HepG2 (cell line): ENCODE results near the gene GLUD1. TPM values are rescaled to one million over a fixed set of nuclear protein-coding genes. Genes with fewer than 3 reads are reported as not detected.

Experiments used
- ARNTL ChIP-seq: sonication (generic); formaldehyde crosslinking; IDR thresholded peaks from 2 replicates; pipeline ENCODE4 v1.4.0; 2020; ENCODE audit warnings: mild to moderate bottlenecking, missing genetic modification reagents
- CBX5 ChIP-seq: sonication (generic); formaldehyde crosslinking; IDR thresholded peaks from 2 replicates; pipeline ENCODE4 v1.4.0; 2020; ENCODE audit warnings: missing genetic modification reagents, borderline replicate concordance
- CEBPB ChIP-seq: IDR thresholded peaks from 2 replicates; pipeline ENCODE4 v1.6.1; 2011; ENCODE audit warnings: low read depth, low read length, improper control_type of control experiment, borderline replicate concordance
- CREB1 ChIP-seq, 2 experiments: fragments of 450-650 bp in 1 of 2; IDR thresholded peaks; 2 replicates each; pipeline ENCODE4 v1.6.1; 2016 to 2017; ENCODE audit warnings: control low read depth in 1 of 2, mild to moderate bottlenecking in 1 of 2, missing compliant biosample characterization in 1 of 2, missing genetic modification characterization in 1 of 2
- ELF1 ChIP-seq: sonication (generic); formaldehyde crosslinking; IDR thresholded peaks from 2 replicates; pipeline ENCODE4 v1.4.0; 2020; ENCODE audit warnings: missing genetic modification reagents
- ELK4 ChIP-seq: sonication (generic); formaldehyde crosslinking; IDR thresholded peaks from 2 replicates; pipeline ENCODE4 v1.9.0; 2021; ENCODE audit warnings: missing genetic modification reagents, borderline replicate concordance
- FOXO1 ChIP-seq: sonication (generic); formaldehyde crosslinking; IDR thresholded peaks from 2 replicates; pipeline ENCODE4 v1.4.0; 2020; ENCODE audit warnings: missing genetic modification reagents
- GABPB1 ChIP-seq: IDR thresholded peaks from 2 replicates; pipeline ENCODE4 v1.6.1; 2016; ENCODE audit warnings: mild to moderate bottlenecking, missing genetic modification reagents, moderate library complexity, missing compliant biosample characterization
- HDAC6 ChIP-seq: fragments of 200-600 bp; sonication (generic); IDR thresholded peaks from 2 replicates; pipeline ENCODE4 v1.7.0; 2017; ENCODE audit warnings: mild to moderate bottlenecking, antibody characterized with exemption, low read length, low read depth
- HMGA1 ChIP-seq: sonication (generic); formaldehyde crosslinking; conservative IDR thresholded peaks from 2 replicates; pipeline ENCODE4 v1.4.0; 2020; ENCODE audit warnings: missing genetic modification reagents
- HNRNPL ChIP-seq: fragments of 200-400 bp; formaldehyde crosslinking; IDR thresholded peaks from 2 replicates; pipeline ENCODE4 v1.6.1; 2017; ENCODE audit warnings: mild to moderate bottlenecking, low read depth, low read length
- IKZF4 ChIP-seq: sonication (generic); formaldehyde crosslinking; IDR thresholded peaks from 2 replicates; pipeline ENCODE4 v1.5.1; 2020; ENCODE audit warnings: borderline replicate concordance, mild to moderate bottlenecking, low read depth, missing genetic modification reagents; ENCODE audit errors: not compliant biosample characterization
- JDP2 ChIP-seq: sonication (generic); formaldehyde crosslinking; IDR thresholded peaks from 2 replicates; pipeline ENCODE4 v1.8.1; 2022; ENCODE audit warnings: missing genetic modification reagents, borderline replicate concordance
- KDM5A ChIP-seq: fragments of 200-600 bp; sonication (generic); IDR thresholded peaks from 2 replicates; pipeline ENCODE4 v1.7.0; 2018; ENCODE audit warnings: antibody characterized with exemption, mild to moderate bottlenecking, low read length, borderline replicate concordance
- KLF11 ChIP-seq: IDR thresholded peaks from 2 replicates; pipeline ENCODE4 v1.6.1; 2016; ENCODE audit warnings: missing compliant biosample characterization
- KLF13 ChIP-seq: sonication (generic); formaldehyde crosslinking; IDR thresholded peaks from 2 replicates; pipeline ENCODE4 v1.4.0; 2020; ENCODE audit warnings: mild to moderate bottlenecking, missing genetic modification reagents
- MAFF ChIP-seq: IDR thresholded peaks from 2 replicates; pipeline ENCODE4 v1.6.1; 2011; ENCODE audit warnings: low read depth, low read length, improper control_type of control experiment
- MAFG ChIP-seq: sonication (generic); formaldehyde crosslinking; IDR thresholded peaks from 2 replicates; pipeline ENCODE4 v1.5.1; 2020; ENCODE audit warnings: mild to moderate bottlenecking, missing genetic modification reagents
- NFKBIZ ChIP-seq: IDR thresholded peaks from 2 replicates; pipeline ENCODE4 v1.6.1; 2018; ENCODE audit warnings: missing genetic modification reagents, missing compliant biosample characterization
- PPARG ChIP-seq: conservative IDR thresholded peaks from 2 replicates; pipeline ENCODE4 v1.6.1; 2016; ENCODE audit warnings: missing biosample characterization, missing genetic modification reagents
- SNRNP70 ChIP-seq: fragments of 200-400 bp; formaldehyde crosslinking; IDR thresholded peaks from 2 replicates; pipeline ENCODE4 v1.6.1; 2017; ENCODE audit warnings: mild to moderate bottlenecking, low read depth, low read length, moderate library complexity
- ZMYM3 ChIP-seq: sonication (generic); formaldehyde crosslinking; IDR thresholded peaks from 2 replicates; pipeline ENCODE4 v1.5.1; 2020; ENCODE audit warnings: mild to moderate bottlenecking, missing genetic modification reagents
- ZNF253 ChIP-seq: sonication (generic); formaldehyde crosslinking; IDR thresholded peaks from 2 replicates; pipeline ENCODE4 v1.8.0; 2022; ENCODE audit warnings: mild to moderate bottlenecking, missing genetic modification reagents, borderline replicate concordance
- ZNF30 ChIP-seq: sonication (generic); formaldehyde crosslinking; IDR thresholded peaks from 2 replicates; pipeline ENCODE4 v1.5.0; 2020; ENCODE audit warnings: mild to moderate bottlenecking, missing genetic modification reagents
- ZNF501 ChIP-seq: sonication (generic); formaldehyde crosslinking; IDR thresholded peaks from 2 replicates; pipeline ENCODE4 v1.5.1; 2020; ENCODE audit warnings: mild to moderate bottlenecking, moderate library complexity, missing genetic modification reagents
- ZNF570 ChIP-seq: sonication (generic); formaldehyde crosslinking; IDR thresholded peaks from 2 replicates; pipeline ENCODE4 v1.4.0; 2020; ENCODE audit warnings: mild to moderate bottlenecking, missing genetic modification reagents, borderline replicate concordance
- ZNF772 ChIP-seq: sonication (generic); formaldehyde crosslinking; IDR thresholded peaks from 2 replicates; pipeline ENCODE4 v1.5.0; 2020; ENCODE audit warnings: mild to moderate bottlenecking, missing genetic modification reagents
- ZSCAN20 ChIP-seq: sonication (generic); formaldehyde crosslinking; IDR thresholded peaks from 2 replicates; pipeline ENCODE4 v1.4.0; 2020; ENCODE audit warnings: missing genetic modification reagents, mild to moderate bottlenecking, borderline replicate concordance
- polyA plus RNA-seq, 8 experiments: library from polyadenylated mRNA; depleted of rRNA in 3 of 8; stranded (reverse) in 7 of 8; unstranded in 1 of 8; fragments of >200 nt; fragmentation: Illumina TruSeq in 4 of 8; extraction: Trizol in 4 of 8; gene quantifications; 2 replicates each; pipeline versions ENCODE4 v1.2.1 to v1.2.3, GENCODE V29; 2011 to 2016; ENCODE audit warnings: low read depth in 4 of 8, missing spikeins in 1 of 8, mixed read lengths in 1 of 8; ENCODE audit not compliant: insufficient read depth in 1 of 8
- total RNA-seq, 5 experiments: library from RNA; depleted of rRNA; stranded (reverse); fragments of >200 nt; fragmentation: Illumina TruSeq; extraction: Trizol; gene quantifications; 2 replicates each; pipeline ENCODE4 v1.2.3, GENCODE V29; 2016; ENCODE audit warnings: low read depth in 1 of 5
- TF ChIP-seq, protein P1 (sequence below): sonication (generic); formaldehyde crosslinking; IDR thresholded peaks from 2 replicates; pipeline ENCODE4 v1.4.0; 2020; ENCODE audit warnings: missing genetic modification reagents, borderline replicate concordance

The GLUD1 gene
- total and polyA plus RNA-seq, 2 of the 13 experiments (the other 11 are each of a cell fraction or from before 2014, with no cell fraction given), result 301 to 798 TPM

GRCh38 chr10:87095236-87095945, 748 bp upstream of the GLUD1 start (continued):
- TF ChIP-seq GABPB1 (CRISPR knock-in tag) (peak; percentile 81), ELF1 (CRISPR knock-in tag) (no peak), HNRNPL (no peak; the same call in 1 of the 2 replicates), PPARG (peak; percentile 39; the same call in 1 of the 2 replicates), ZMYM3 (CRISPR knock-in tag) (peak; percentile 35; the same call in 1 of the 2 replicates), ZSCAN20 (peak; percentile 58; the same call in 1 of the 2 replicates), HMGA1 (no peak), NFKBIZ (CRISPR knock-in tag) (0 out of 2 replicates have a peak, but pooled peaks have one; percentile 65), MAFF (no peak), JDP2 (CRISPR knock-in tag) (no peak), KLF11 (CRISPR knock-in tag) (no peak), ZNF30 (CRISPR knock-in tag) (no peak; the same call in 1 of the 2 replicates), HDAC6 (no peak), CREB1 (IDR thresholded peaks at IDR 0.05) (no peak), CREB1 (CRISPR knock-in tag; IDR thresholded peaks at IDR 0.05) (no peak), KDM5A (no peak), ZNF772 (CRISPR knock-in tag) (peak; percentile 94; the same call in 1 of the 2 replicates), ELK4 (CRISPR knock-in tag) (no peak), ZNF570 (no peak), ZNF501 (CRISPR knock-in tag) (peak; percentile 83), ARNTL (CRISPR knock-in tag) (peak; percentile 65), MAFG (CRISPR knock-in tag) (peak; percentile 22; the same call in 1 of the 2 replicates), IKZF4 (CRISPR knock-in tag) (peak; percentile 82), CBX5 (peak; percentile 66; the same call in 1 of the 2 replicates), SNRNP70 (no peak), CEBPB (no peak), ZNF253 (CRISPR knock-in tag) (no peak), FOXO1 (CRISPR knock-in tag) (0 out of 2 replicates have a peak, but pooled peaks have one; percentile 27), KLF13 (CRISPR knock-in tag) (peak; percentile 62; the same call in 1 of the 2 replicates)
- TF ChIP-seq, protein P1, sequence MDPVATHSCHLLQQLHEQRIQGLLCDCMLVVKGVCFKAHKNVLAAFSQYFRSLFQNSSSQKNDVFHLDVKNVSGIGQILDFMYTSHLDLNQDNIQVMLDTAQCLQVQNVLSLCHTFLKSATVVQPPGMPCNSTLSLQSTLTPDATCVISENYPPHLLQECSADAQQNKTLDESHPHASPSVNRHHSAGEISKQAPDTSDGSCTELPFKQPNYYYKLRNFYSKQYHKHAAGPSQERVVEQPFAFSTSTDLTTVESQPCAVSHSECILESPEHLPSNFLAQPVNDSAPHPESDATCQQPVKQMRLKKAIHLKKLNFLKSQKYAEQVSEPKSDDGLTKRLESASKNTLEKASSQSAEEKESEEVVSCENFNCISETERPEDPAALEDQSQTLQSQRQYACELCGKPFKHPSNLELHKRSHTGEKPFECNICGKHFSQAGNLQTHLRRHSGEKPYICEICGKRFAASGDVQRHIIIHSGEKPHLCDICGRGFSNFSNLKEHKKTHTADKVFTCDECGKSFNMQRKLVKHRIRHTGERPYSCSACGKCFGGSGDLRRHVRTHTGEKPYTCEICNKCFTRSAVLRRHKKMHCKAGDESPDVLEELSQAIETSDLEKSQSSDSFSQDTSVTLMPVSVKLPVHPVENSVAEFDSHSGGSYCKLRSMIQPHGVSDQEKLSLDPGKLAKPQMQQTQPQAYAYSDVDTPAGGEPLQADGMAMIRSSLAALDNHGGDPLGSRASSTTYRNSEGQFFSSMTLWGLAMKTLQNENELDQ (CRISPR knock-in tag), result no peak
